ENCODE results near the gene RNF8.

RNF8 gene

GRCh38 chr6:37357288-37357687 lies 3.5 kb downstream of the RNF8 start:
- TF ChIP-seq CTCF (IDR thresholded peaks at IDR 0.05), result no peak
- Histone ChIP-seq H3K27ac (no peak overlapping the region), H3K27me3 (peaks cover 29% of the 10 kb centered on the region), H3K36me3 (peaks cover 6% of the 10 kb centered on the region), H3K4me1 (ENCODE audit: control insufficient read depth in 1 of 2, insufficient read depth in 1 of 2, low read depth in 1 of 2, low read length in 1 of 2) (peaks cover 10 to 12% of the 10 kb centered on the region in 2 experiments), H3K4me3 (ENCODE audit: low read depth in 1 of 2, low read length in 1 of 2) (no peak overlapping the region), H3K9me3 (no peaks in the 10 kb centered on the region)

DNA sequence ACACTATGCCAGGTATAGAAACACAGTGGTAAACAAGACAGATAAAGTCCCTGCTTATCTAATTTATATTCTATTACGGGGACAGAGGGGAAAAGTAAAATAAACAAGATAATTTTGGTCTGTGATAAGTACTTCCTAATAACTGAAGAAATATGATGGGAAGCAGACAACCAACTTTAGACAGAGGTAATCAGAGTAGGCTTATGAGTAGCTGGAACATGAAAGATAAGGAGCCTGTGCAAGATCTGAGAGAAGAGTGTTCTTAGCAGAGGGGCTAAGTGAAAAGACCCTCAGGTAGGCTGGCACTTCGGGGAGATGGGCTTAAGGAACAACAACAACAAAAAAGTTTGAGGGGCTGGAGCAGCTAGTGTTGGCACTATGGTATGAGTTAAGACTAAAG lies 4.1 kb downstream of the RNF8 start:
- TF ChIP-seq CTCF (IDR thresholded peaks at IDR 0.05), result no peak
- no peak overlapping the region for H3K4me3 ChIP-seq (ENCODE audit: low read depth in 1 of 2, low read length in 1 of 2)
- peaks cover 10 to 12% of the 10 kb centered on the region in 2 experiments for H3K4me1 ChIP-seq (ENCODE audit: control insufficient read depth in 1 of 2, insufficient read depth in 1 of 2, low read depth in 1 of 2, low read length in 1 of 2)
- H3K27ac ChIP-seq, result no peak overlapping the region
- no peaks in the 10 kb centered on the region for H3K9me3 ChIP-seq
- H3K36me3 ChIP-seq, result peaks cover 6% of the 10 kb centered on the region
- H3K27me3 ChIP-seq, result peaks cover 29% of the 10 kb centered on the region

DNA sequence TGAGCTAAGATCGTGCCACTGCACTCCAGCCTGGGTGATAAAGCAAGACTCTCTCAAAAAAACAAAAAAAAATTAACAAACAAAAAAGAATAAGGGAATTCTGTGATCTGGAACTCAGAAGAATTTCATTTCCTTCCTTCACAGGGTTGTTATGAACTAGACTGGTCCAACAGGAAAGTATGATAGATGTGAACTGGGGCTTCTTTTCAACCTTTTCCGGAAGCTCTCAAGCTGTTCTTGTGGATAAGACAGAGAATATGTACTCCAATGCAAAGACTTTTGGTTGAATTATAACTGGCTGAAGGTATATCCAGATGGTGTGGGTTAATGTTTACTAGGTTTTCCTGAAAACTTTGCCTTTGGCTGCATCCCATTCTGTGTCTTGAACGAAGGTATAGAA lies 5.3 kb downstream of the RNF8 start:
- no peak for TF ChIP-seq CTCF (IDR thresholded peaks at IDR 0.05)
- H3K36me3 ChIP-seq, result peaks cover 6% of the 10 kb centered on the region
- no peak overlapping the region for H3K27ac ChIP-seq
- no peaks in the 10 kb centered on the region for H3K9me3 ChIP-seq
- H3K4me3 ChIP-seq (ENCODE audit: low read depth in 1 of 2, low read length in 1 of 2), result no peak overlapping the region
- peaks cover 22% of the 10 kb centered on the region for H3K27me3 ChIP-seq
- H3K4me1 ChIP-seq (ENCODE audit: control insufficient read depth in 1 of 2, insufficient read depth in 1 of 2, low read depth in 1 of 2, low read length in 1 of 2), result peaks cover 5 to 12% of the 10 kb centered on the region in 2 experiments

GRCh38 chr6:37362101-37362828 lies 8.5 kb downstream of the RNF8 start:
- H3K36me3 ChIP-seq, result peaks cover 6% of the 10 kb centered on the region
- no peaks in the 10 kb centered on the region for H3K4me1 ChIP-seq (ENCODE audit: control insufficient read depth in 1 of 2, insufficient read depth in 1 of 2, low read depth in 1 of 2, low read length in 1 of 2)
- H3K4me3 ChIP-seq (ENCODE audit: low read depth in 1 of 2, low read length in 1 of 2), result no peak overlapping the region
- no peak overlapping the region for H3K27ac ChIP-seq
- no peak for TF ChIP-seq CTCF (IDR thresholded peaks at IDR 0.05)
- H3K9me3 ChIP-seq, result no peaks in the 10 kb centered on the region
- no peaks in the 10 kb centered on the region for H3K27me3 ChIP-seq

DNA sequence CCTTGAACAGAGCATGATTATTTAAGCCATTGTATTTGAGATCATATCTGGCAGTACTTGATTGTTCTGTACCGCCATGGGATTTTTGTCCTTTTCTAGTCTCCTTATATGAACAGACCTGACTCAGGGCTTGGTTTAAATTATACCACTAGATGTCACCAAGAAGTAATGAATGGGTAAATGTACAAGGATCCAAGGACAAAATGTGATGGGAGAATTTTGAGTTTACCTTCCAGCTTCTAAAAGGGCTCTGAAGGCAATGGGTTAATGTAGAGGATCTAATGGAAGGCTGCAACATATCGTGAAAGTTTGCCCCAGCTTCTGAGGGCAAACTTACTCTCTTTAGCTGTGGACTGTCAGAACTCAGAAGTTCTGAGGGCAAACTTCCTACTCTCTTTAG lies 12.0 kb downstream of the RNF8 start:
- peaks cover 11 to 12% of the 10 kb centered on the region in 2 experiments for H3K4me1 ChIP-seq (ENCODE audit: control insufficient read depth in 1 of 2, insufficient read depth in 1 of 2, low read depth in 1 of 2, low read length in 1 of 2)
- H3K36me3 ChIP-seq, result peaks cover 6% of the 10 kb centered on the region
- H3K27me3 ChIP-seq, result no peaks in the 10 kb centered on the region
- H3K9me3 ChIP-seq, result no peaks in the 10 kb centered on the region
- TF ChIP-seq CTCF (IDR thresholded peaks at IDR 0.05), result no peak
- H3K27ac ChIP-seq, result no peak overlapping the region
- no peak overlapping the region for H3K4me3 ChIP-seq (ENCODE audit: low read depth in 1 of 2, low read length in 1 of 2)
